ENCODE results near the gene MYOG. TPM values are rescaled to one million over a fixed set of nuclear protein-coding genes. Genes with fewer than 3 reads are reported as not detected.

MYOG gene
- total RNA-seq, 2 donors from 2014 or later = not detected

DNA sequence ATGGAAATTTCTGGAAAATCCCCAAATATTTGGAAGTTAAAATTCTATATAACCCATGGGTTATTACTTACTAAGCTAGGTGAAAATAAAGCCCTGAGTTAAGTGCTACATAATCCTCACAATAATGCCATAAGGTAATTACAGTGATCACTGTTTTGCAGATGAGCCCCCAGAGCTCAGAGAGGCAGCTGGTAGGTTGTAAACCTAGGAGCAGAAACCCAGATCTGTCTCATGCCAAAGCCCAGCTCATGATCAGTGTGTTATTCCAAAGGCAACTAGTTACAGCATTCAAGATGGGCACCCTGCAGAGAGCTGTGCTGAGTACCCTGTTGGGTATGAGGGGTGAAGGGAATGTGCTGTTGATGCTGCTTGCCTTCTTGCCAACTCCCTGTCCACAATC, 10.8 kb upstream of the MYOG start:
- H3K9ac ChIP-seq (ENCODE audit: low read depth in 2 of 2, low read length in 2 of 2) = no peak overlapping the region
- no peaks in the 10 kb centered on the region for H3K9me3 ChIP-seq
- intact Hi-C loops (cut with DNase I) = no loop called here
- H3K4me3 ChIP-seq = no peak overlapping the region
- H3K27me3 ChIP-seq = no peaks in the 10 kb centered on the region
- no peak overlapping the region for H3K27ac ChIP-seq
- no peaks in the 10 kb centered on the region for H3K36me3 ChIP-seq
- no peak for DNase-seq
- TF ChIP-seq, protein P1, sequence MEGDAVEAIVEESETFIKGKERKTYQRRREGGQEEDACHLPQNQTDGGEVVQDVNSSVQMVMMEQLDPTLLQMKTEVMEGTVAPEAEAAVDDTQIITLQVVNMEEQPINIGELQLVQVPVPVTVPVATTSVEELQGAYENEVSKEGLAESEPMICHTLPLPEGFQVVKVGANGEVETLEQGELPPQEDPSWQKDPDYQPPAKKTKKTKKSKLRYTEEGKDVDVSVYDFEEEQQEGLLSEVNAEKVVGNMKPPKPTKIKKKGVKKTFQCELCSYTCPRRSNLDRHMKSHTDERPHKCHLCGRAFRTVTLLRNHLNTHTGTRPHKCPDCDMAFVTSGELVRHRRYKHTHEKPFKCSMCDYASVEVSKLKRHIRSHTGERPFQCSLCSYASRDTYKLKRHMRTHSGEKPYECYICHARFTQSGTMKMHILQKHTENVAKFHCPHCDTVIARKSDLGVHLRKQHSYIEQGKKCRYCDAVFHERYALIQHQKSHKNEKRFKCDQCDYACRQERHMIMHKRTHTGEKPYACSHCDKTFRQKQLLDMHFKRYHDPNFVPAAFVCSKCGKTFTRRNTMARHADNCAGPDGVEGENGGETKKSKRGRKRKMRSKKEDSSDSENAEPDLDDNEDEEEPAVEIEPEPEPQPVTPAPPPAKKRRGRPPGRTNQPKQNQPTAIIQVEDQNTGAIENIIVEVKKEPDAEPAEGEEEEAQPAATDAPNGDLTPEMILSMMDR (IDR thresholded peaks at IDR 0.05) = no peak
- no peaks in the 10 kb centered on the region for H3K4me1 ChIP-seq

- no peak for DNase-seq
- TF ChIP-seq, protein P1 (IDR thresholded peaks at IDR 0.05) = no peak
- intact Hi-C loops (cut with DNase I) = no loop called here
Measured at GRCh38 chr1:203095061-203095690, 9.4 kb upstream of the MYOG start.

DNA sequence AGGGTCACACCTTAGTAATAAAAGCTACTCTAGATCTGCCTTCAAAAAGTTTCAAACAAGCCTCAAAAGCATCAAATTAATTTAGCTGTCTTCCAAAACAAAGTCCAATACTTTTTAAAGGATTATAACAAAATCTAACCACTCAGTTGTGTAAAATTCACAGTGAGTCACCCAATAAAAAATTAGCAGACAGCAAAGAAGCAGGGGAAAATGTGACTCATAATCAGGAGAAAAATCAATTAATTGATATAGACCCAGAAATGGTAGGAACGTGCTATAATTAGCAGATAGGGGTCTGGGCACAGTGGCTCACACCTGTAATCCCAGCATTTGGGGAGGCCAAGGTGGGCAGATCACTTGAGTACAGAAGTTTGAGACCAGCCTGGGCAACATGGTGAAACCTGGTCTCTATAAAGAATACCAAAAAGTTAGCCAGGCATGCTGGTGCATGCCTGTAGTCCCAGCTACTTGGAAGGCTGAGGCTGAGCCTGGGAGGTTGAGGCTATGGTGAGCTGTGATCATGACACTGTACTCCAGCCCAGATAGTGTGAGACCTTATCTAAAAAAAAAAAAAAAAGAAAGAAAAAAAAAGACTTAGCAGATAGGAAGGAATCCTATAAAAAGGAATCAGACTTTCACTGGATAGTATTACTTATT, 8.1 kb upstream of the MYOG start:
- DNase-seq = no peak
- Histone ChIP-seq H3K27me3 (no peaks in the 10 kb centered on the region), H3K9me3 (no peaks in the 10 kb centered on the region), H3K4me1 (no peaks in the 10 kb centered on the region), H3K36me3 (no peaks in the 10 kb centered on the region), H3K27ac (no peak overlapping the region), H3K9ac (ENCODE audit: low read depth in 2 of 2, low read length in 2 of 2) (no peak overlapping the region), H3K4me3 (no peak overlapping the region)
- TF ChIP-seq, protein P1 (IDR thresholded peaks at IDR 0.05) = no peak
- intact Hi-C loops (cut with DNase I) = no loop called here

More at GRCh38 chr1:203095061-203095690, 9.4 kb upstream of the MYOG start:
- Histone ChIP-seq H3K36me3 (no peaks in the 10 kb centered on the region), H3K9me3 (no peaks in the 10 kb centered on the region), H3K27me3 (no peaks in the 10 kb centered on the region), H3K9ac (ENCODE audit: low read depth in 2 of 2, low read length in 2 of 2) (no peak overlapping the region), H3K4me3 (no peak overlapping the region), H3K4me1 (no peaks in the 10 kb centered on the region), H3K27ac (no peak overlapping the region)

- no peaks in the 10 kb centered on the region for H3K36me3 ChIP-seq
- no peak overlapping the region for H3K27ac ChIP-seq
- H3K4me1 ChIP-seq = no peaks in the 10 kb centered on the region
- TF ChIP-seq, protein P1 (IDR thresholded peaks at IDR 0.05) = no peak
- no peak overlapping the region for H3K9ac ChIP-seq (ENCODE audit: low read depth in 2 of 2, low read length in 2 of 2)
- intact Hi-C loops (cut with DNase I) = no loop called here
- no peaks in the 10 kb centered on the region for H3K27me3 ChIP-seq
- H3K4me3 ChIP-seq = no peak overlapping the region
- no peak for DNase-seq
- H3K9me3 ChIP-seq = no peaks in the 10 kb centered on the region
Measured at GRCh38 chr1:203091761-203092330, 6.0 kb upstream of the MYOG start.

GRCh38 chr1:203091199-203091477, 5.3 kb upstream of the MYOG start:
- Histone ChIP-seq H3K9ac (ENCODE audit: low read depth in 2 of 2, low read length in 2 of 2) (no peak overlapping the region), H3K36me3 (no peaks in the 10 kb centered on the region), H3K4me3 (no peak overlapping the region), H3K9me3 (no peaks in the 10 kb centered on the region), H3K27ac (no peak overlapping the region), H3K4me1 (no peaks in the 10 kb centered on the region), H3K27me3 (no peaks in the 10 kb centered on the region)
- intact Hi-C loops (cut with DNase I) = no loop called here
- TF ChIP-seq, protein P1 (IDR thresholded peaks at IDR 0.05) = no peak
- DNase-seq = no peak
